RWPE1 (cell line): Measurements from ENCODE around the gene SP6.

Experiments used
- CTCF ChIA-PET: fragments of 350-600 bp; sonication (Branson Sonifier 250); formaldehyde crosslinking; extraction: SDS; loops from one replicate; lab custom pipeline; 2021; lab: Yijun Ruan, JAX
- POLR2A ChIA-PET: fragments of 400-600 bp; formaldehyde crosslinking; extraction: SDS; loops from one replicate; lab custom pipeline; 2020; ENCODE audit warnings: antibody characterized with exemption; ENCODE audit not compliant: low non-redundant PET; lab: Yijun Ruan, JAX
- DNase-seq: peaks from one replicate; pipeline ENCODE4 v3.0.0; 2012; ENCODE audit warnings: low spot score
- H3K27ac ChIP-seq: fragments of 450-650 bp; 2 replicates; pipeline ENCODE4 v1.5.1; 2017
- TF ChIP-seq, protein P1 (sequence below): fragments of 450-650 bp; conservative IDR thresholded peaks from 2 replicates; pipeline ENCODE4 v1.5.1; 2017; ENCODE audit warnings: low read depth, mild to moderate bottlenecking

Gene SP6

DNA sequence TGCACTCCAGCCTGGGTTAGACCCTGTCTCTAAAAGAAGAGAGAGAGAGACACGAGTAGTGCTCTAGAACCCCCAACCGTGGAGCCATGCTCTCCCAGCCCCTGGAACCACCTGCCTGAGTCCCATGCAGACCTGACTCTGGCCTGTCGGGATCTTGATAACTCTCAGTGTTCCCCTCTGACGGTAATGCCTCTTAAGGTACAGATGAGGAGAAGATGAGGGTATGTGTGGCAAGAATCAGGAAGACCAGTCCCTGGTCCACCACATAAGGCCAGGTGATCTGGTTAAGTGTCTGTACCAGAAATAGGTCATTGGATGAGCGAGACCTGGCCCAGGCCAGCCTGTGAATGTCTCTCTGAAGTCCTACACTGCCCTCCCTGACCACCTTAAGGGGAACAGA, 47.8 kb downstream of the SP6 start:
- no peak for DNase-seq
- CTCF ChIA-PET, result interaction anchor here (0.7 kb wide), 1 partner anchor 8 kb away, joined by 3 read pairs; no protein-coding TSS in a partner anchor

DNA sequence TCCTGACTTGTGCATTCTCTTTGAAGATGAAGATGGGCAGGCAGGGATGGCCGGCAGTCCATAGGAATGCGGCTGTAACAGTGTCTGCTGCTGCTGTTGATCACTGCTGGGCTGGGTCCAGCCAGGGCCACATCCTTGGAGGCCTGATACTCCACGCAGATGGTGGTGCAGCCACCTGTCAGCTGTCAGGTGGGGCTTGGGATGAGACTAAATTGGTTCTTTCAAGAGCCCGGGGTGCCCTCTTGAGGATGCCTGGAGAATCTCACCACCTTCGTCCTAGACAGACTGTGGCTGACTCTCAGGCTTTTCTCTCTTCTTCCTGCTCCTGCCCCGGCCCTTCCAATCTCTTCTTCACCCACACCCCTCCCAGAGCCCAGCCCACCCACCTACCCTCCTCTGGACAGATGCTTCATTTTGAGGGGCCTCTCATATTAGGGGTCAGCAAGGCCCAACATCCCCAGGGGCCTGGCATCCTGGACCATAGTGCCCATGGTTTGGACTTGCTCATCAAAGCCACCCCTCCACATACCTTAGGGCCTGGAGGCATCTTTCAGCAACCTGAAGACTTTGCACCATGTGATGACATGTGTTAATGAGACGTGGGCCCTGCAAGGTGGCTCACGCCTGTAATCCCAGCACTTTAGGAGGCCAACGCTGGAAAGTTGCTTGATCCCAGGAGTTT, 48.5 kb downstream of the SP6 start:
- POLR2A ChIA-PET, result no interaction called here
- CTCF ChIA-PET, result interaction anchor here (0.5 to 1.4 kb wide), 6 partner anchors 9 to 83 kb away, joined by 3 to 6 read pairs (median 4); partner anchors contain the start of gene TBX21
- TF ChIP-seq, protein P1, sequence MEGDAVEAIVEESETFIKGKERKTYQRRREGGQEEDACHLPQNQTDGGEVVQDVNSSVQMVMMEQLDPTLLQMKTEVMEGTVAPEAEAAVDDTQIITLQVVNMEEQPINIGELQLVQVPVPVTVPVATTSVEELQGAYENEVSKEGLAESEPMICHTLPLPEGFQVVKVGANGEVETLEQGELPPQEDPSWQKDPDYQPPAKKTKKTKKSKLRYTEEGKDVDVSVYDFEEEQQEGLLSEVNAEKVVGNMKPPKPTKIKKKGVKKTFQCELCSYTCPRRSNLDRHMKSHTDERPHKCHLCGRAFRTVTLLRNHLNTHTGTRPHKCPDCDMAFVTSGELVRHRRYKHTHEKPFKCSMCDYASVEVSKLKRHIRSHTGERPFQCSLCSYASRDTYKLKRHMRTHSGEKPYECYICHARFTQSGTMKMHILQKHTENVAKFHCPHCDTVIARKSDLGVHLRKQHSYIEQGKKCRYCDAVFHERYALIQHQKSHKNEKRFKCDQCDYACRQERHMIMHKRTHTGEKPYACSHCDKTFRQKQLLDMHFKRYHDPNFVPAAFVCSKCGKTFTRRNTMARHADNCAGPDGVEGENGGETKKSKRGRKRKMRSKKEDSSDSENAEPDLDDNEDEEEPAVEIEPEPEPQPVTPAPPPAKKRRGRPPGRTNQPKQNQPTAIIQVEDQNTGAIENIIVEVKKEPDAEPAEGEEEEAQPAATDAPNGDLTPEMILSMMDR, result peak; percentile 82
- H3K27ac ChIP-seq, result no peak overlapping the region
- DNase-seq, result peak; percentile 74

More for the DNA sequence above, 47.8 kb downstream of the SP6 start:
- TF ChIP-seq, protein P1, result no peak
- POLR2A ChIA-PET, result no interaction called here
- no peak overlapping the region for H3K27ac ChIP-seq

DNA sequence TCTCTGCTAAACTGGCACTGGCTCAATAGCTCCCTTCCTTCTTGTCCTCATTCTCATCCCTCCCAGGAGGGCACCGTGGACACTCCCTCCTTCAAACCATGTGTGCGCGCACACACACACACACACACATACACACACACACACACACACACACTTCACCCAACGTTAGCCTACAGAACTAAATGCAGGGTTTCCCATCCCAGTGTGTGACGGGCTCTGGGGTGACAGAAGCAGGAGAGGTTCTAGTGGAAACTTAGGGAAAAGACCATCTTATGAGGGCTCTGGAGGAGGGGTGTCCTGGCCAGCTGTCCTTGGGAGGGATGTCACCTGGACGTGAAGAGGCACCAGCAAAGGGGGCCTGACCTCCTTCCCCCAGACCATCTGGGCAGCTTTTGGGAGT, 49.1 kb downstream of the SP6 start:
- TF ChIP-seq, protein P1, result no peak
- H3K27ac ChIP-seq, result no peak overlapping the region
- ChIA-PET CTCF (interaction anchor here (0.5 to 1.4 kb wide), 7 partner anchors 8 to 84 kb away, joined by 3 to 6 read pairs (median 4); partner anchors contain the start of gene TBX21), POLR2A (no interaction called here)
- no peak for DNase-seq

DNA sequence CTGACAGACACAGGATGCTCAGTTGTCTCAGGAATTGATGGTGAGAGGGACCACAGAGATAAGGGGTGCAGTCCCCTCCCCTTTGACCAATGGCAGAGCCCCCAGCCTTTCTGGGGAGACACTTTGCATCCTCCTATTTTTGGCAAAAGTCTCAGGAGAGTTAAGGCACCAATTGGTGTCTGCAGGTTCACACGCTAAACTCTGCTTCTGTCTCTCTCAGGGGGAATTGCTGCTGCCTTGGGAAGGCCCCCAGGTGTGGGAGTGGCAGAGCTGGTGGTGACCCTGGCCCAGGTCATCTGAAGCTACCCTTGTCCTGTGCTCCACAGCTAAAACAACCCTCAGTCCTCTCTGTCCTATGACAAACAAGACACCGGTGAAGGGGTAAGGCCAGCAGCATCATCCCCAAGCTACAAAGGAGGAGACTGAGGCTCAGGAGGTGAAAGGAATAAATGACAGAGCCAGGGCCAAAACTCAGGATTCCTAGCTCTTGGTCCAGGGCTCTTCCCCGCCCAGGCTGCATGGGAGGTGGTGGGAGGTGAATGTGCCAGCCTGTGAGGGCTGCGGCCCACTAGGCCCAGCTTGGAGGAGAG, 49.7 kb downstream of the SP6 start:
- TF ChIP-seq, protein P1, result no peak
- no peak overlapping the region for H3K27ac ChIP-seq
- CTCF ChIA-PET, result interaction anchor here (0.6 to 1.4 kb wide), 6 partner anchors 11 to 114 kb away, joined by 3 to 5 read pairs (median 4); partner anchors contain the start of gene TBX21
- no peak for DNase-seq
- POLR2A ChIA-PET, result no interaction called here

DNA sequence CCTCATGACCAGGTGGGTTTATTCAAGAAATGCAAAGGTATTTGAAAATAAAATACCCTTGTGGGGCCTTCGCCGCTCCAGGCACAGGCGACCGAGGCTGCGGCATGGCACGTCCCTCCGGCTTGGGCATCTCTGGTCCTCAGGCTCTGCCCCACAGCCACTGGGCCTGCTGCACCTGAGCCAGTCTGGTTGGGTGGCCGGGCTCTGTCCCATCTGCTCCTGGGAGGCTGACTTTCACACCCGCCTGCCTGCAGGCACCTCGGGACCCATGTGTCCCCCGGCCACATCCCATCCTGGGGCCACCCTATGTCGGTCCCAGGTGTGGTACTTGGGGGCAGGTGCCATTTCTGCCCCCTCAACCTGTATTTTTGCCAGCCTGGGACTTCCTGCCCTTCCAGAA, 50.3 kb downstream of the SP6 start:
- no peak overlapping the region for H3K27ac ChIP-seq
- POLR2A ChIA-PET, result no interaction called here
- no peak for DNase-seq
- TF ChIP-seq, protein P1, result no peak
- CTCF ChIA-PET, result interaction anchor here (0.7 to 1.4 kb wide), 3 partner anchors 11 to 114 kb away, joined by 3 to 5 read pairs (median 4); no protein-coding TSS in a partner anchor

DNA sequence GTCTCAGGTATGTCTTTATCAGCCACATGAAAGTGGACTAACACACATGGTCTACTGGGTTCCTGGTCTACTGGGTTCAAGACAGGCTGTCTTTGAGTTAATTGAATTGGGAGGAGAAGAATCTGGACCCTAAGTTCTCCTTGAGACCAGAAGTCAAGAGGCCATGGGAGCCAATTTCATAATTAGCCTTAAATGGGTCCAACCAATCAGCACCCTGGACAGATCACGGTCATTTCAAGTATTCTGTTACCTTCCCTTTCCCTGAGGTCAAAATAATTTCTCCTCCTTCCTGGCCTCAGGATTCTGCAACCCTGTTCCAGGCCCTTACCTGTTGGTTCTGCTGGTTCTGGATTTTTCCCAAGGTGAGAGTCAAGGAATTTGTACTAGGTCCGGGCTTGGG, 53.2 kb downstream of the SP6 start:
- TF ChIP-seq, protein P1, result no peak
- CTCF ChIA-PET, result no interaction called here
- POLR2A ChIA-PET, result no interaction called here

More for the DNA sequence above, 53.2 kb downstream of the SP6 start:
- H3K27ac ChIP-seq, result no peak overlapping the region
- DNase-seq, result no peak
